ENCODE results near the gene FLVCR1.

FLVCR1 gene

GRCh38 chr1:212916481-212917133 lies 58.5 kb downstream of the FLVCR1 start:
- Mint-ChIP-seq H3K27me3 (peaks cover 12% of the 10 kb centered on the region), H3K36me3 (ENCODE audit: low read depth) (no peaks in the 10 kb centered on the region), H3K4me1 (peaks cover 4% of the 10 kb centered on the region), H3K27ac (no peak overlapping the region), H3K9me3 (no peaks in the 10 kb centered on the region), H3K4me3 (no peak overlapping the region)
- peak; percentile 31 for ATAC-seq
- DNase-seq: peak; percentile 3

- no peak overlapping the region for H3K27ac Mint-ChIP-seq
- no peaks in the 10 kb centered on the region for H3K36me3 Mint-ChIP-seq (ENCODE audit: low read depth)
- H3K4me3 Mint-ChIP-seq: no peak overlapping the region
- ATAC-seq: no peak
- H3K4me1 Mint-ChIP-seq: peaks cover 4% of the 10 kb centered on the region
- H3K9me3 Mint-ChIP-seq: no peaks in the 10 kb centered on the region
- peaks cover 12% of the 10 kb centered on the region for H3K27me3 Mint-ChIP-seq
- DNase-seq: no peak
Measured at GRCh38 chr1:212917134-212917485, 59.0 kb downstream of the FLVCR1 start.

- ATAC-seq: no peak
- no peak for DNase-seq
- Mint-ChIP-seq H3K36me3 (ENCODE audit: low read depth) (no peaks in the 10 kb centered on the region), H3K9me3 (no peaks in the 10 kb centered on the region), H3K4me1 (peaks cover 4% of the 10 kb centered on the region), H3K4me3 (no peak overlapping the region), H3K27me3 (peaks cover 12% of the 10 kb centered on the region), H3K27ac (no peak overlapping the region)
Measured at GRCh38 chr1:212917858-212918257, 59.8 kb downstream of the FLVCR1 start.

GRCh38 chr1:212918824-212919223 lies 60.7 kb downstream of the FLVCR1 start:
- DNase-seq (no peak), ATAC-seq (no peak)
- Mint-ChIP-seq H3K27ac (no peak overlapping the region), H3K27me3 (peaks cover 12% of the 10 kb centered on the region), H3K9me3 (no peaks in the 10 kb centered on the region), H3K36me3 (ENCODE audit: low read depth) (no peaks in the 10 kb centered on the region), H3K4me1 (peaks cover 4% of the 10 kb centered on the region), H3K4me3 (no peak overlapping the region)

GRCh38 chr1:212920246-212920645 lies 62.2 kb downstream of the FLVCR1 start:
- Mint-ChIP-seq H3K27ac (no peak overlapping the region), H3K27me3 (peaks cover 15% of the 10 kb centered on the region), H3K9me3 (no peaks in the 10 kb centered on the region), H3K4me1 (peaks cover 4% of the 10 kb centered on the region), H3K4me3 (no peak overlapping the region), H3K36me3 (ENCODE audit: low read depth) (no peaks in the 10 kb centered on the region)
- ATAC-seq (no peak), DNase-seq (no peak)

GRCh38 chr1:212920896-212921295 lies 62.8 kb downstream of the FLVCR1 start:
- Mint-ChIP-seq H3K4me3 (no peak overlapping the region), H3K27ac (no peak overlapping the region), H3K27me3 (peaks cover 18% of the 10 kb centered on the region), H3K9me3 (no peaks in the 10 kb centered on the region), H3K4me1 (peaks cover 4% of the 10 kb centered on the region), H3K36me3 (ENCODE audit: low read depth) (no peaks in the 10 kb centered on the region)
- no peak for ATAC-seq
- no peak for DNase-seq

GRCh38 chr1:212922016-212922415 lies 63.9 kb downstream of the FLVCR1 start:
- H3K36me3 Mint-ChIP-seq (ENCODE audit: low read depth): no peaks in the 10 kb centered on the region
- ATAC-seq: no peak
- H3K4me1 Mint-ChIP-seq: no peaks in the 10 kb centered on the region
- no peak overlapping the region for H3K4me3 Mint-ChIP-seq
- no peak for DNase-seq
- H3K27me3 Mint-ChIP-seq: peaks cover 15% of the 10 kb centered on the region
- no peaks in the 10 kb centered on the region for H3K9me3 Mint-ChIP-seq
- no peak overlapping the region for H3K27ac Mint-ChIP-seq

- Mint-ChIP-seq H3K4me1 (no peaks in the 10 kb centered on the region), H3K9me3 (no peaks in the 10 kb centered on the region), H3K4me3 (no peak overlapping the region), H3K27ac (no peak overlapping the region), H3K27me3 (peaks cover 11% of the 10 kb centered on the region), H3K36me3 (ENCODE audit: low read depth) (no peaks in the 10 kb centered on the region)
- DNase-seq (no peak), ATAC-seq (no peak)
Measured at GRCh38 chr1:212926372-212926771, 68.3 kb downstream of the FLVCR1 start.

GRCh38 chr1:212928323-212929291 lies 70.5 kb downstream of the FLVCR1 start:
- H3K4me1 Mint-ChIP-seq: no peaks in the 10 kb centered on the region
- H3K36me3 Mint-ChIP-seq (ENCODE audit: low read depth): no peaks in the 10 kb centered on the region
- H3K27me3 Mint-ChIP-seq: peaks cover 11% of the 10 kb centered on the region
- DNase-seq: no peak
- no peak overlapping the region for H3K27ac Mint-ChIP-seq
- no peak for ATAC-seq
- H3K9me3 Mint-ChIP-seq: no peaks in the 10 kb centered on the region
- H3K4me3 Mint-ChIP-seq: no peak overlapping the region

- ATAC-seq (no peak), DNase-seq (no peak)
- Mint-ChIP-seq H3K4me3 (no peak overlapping the region), H3K27me3 (no peaks in the 10 kb centered on the region), H3K36me3 (ENCODE audit: low read depth) (no peaks in the 10 kb centered on the region), H3K4me1 (no peaks in the 10 kb centered on the region), H3K9me3 (no peaks in the 10 kb centered on the region), H3K27ac (no peak overlapping the region)
Measured at GRCh38 chr1:212930986-212931678, 73.1 kb downstream of the FLVCR1 start.

- no peaks in the 10 kb centered on the region for H3K36me3 Mint-ChIP-seq (ENCODE audit: low read depth)
- H3K27me3 Mint-ChIP-seq: no peaks in the 10 kb centered on the region
- no peak for DNase-seq
- no peaks in the 10 kb centered on the region for H3K9me3 Mint-ChIP-seq
- no peaks in the 10 kb centered on the region for H3K4me1 Mint-ChIP-seq
- no peak overlapping the region for H3K27ac Mint-ChIP-seq
- no peak overlapping the region for H3K4me3 Mint-ChIP-seq
- ATAC-seq: no peak
Measured at GRCh38 chr1:212933815-212934471, 75.9 kb downstream of the FLVCR1 start.

GRCh38 chr1:212935387-212935981 lies 77.4 kb downstream of the FLVCR1 start:
- H3K27me3 Mint-ChIP-seq: no peaks in the 10 kb centered on the region
- H3K36me3 Mint-ChIP-seq (ENCODE audit: low read depth): no peaks in the 10 kb centered on the region
- H3K4me3 Mint-ChIP-seq: no peak overlapping the region
- ATAC-seq: no peak
- DNase-seq: no peak
- H3K4me1 Mint-ChIP-seq: no peaks in the 10 kb centered on the region
- no peak overlapping the region for H3K27ac Mint-ChIP-seq
- H3K9me3 Mint-ChIP-seq: peaks cover 8% of the 10 kb centered on the region

- H3K4me1 Mint-ChIP-seq: no peaks in the 10 kb centered on the region
- peaks cover 8% of the 10 kb centered on the region for H3K9me3 Mint-ChIP-seq
- H3K4me3 Mint-ChIP-seq: no peak overlapping the region
- ATAC-seq: no peak
- DNase-seq: no peak
- H3K27ac Mint-ChIP-seq: no peak overlapping the region
- H3K36me3 Mint-ChIP-seq (ENCODE audit: low read depth): no peaks in the 10 kb centered on the region
- no peaks in the 10 kb centered on the region for H3K27me3 Mint-ChIP-seq
Measured at GRCh38 chr1:212937034-212937433, 79.0 kb downstream of the FLVCR1 start.

- no peak for DNase-seq
- no peak overlapping the region for H3K4me3 Mint-ChIP-seq
- no peak overlapping the region for H3K27ac Mint-ChIP-seq
- H3K27me3 Mint-ChIP-seq: no peaks in the 10 kb centered on the region
- H3K36me3 Mint-ChIP-seq (ENCODE audit: low read depth): no peaks in the 10 kb centered on the region
- peaks cover 8% of the 10 kb centered on the region for H3K9me3 Mint-ChIP-seq
- no peaks in the 10 kb centered on the region for H3K4me1 Mint-ChIP-seq
- ATAC-seq: no peak
Measured at GRCh38 chr1:212938846-212939245, 80.8 kb downstream of the FLVCR1 start.
